HG03108 (cell line): ENCODE measurements around the gene OR52N1.
A peak's percentile ranks its signal among the peaks of the same experiment; 100 is the strongest.

Experiments
- ATAC-seq: cut with Tn5 transposase; IDR thresholded peaks from one replicate; pipeline ENCODE4 v1.9.1; 2021; ENCODE audit warnings: moderate library complexity; ENCODE audit not compliant: unreplicated experiment

The OR52N1 gene

DNA sequence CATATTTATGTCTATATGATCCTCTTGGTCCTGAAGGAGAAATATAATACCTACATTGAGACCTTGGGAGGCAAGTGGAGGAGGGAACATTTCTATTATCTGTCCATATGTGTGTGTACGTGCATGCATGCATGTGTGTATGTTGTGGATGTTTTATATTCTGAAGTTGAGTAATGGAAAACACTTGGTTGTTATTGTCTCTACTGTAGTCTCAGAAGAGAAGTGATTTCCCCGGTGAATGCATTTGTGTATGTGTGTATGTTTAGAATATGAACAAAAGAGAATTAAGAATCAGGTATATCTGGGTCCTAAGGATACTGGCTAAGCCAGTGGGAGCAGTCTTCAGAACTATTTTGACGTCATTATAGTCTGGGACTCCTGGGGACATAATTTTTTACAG, at the start of gene OR52N1:
TSS of gene OR52N1 (minus strand) at position 101 of the 400 bp plus-strand sequence. CDS start 2,449 bp downstream, outside the sequence.
- no peak for ATAC-seq

DNA sequence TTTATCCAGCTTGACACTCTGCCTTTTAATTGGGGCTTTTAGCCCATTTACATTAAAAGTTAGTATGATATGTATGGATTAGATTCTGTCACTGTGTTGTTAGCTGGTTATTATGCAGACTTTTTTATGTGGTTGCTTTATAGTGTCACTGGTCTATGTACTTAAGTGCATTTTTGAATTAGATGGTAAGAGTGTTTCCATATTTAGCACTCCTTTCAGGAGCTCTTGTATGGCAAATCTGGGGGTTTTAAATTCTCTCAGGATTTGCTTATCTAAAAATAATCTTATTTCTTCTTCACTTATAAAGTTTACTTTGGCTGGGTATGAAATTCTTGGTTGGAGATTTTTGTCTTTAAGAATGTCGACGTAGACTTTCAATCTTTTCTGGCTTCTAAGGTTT, 46.6 kb upstream of the OR52N1 start:
- no peak for ATAC-seq

DNA sequence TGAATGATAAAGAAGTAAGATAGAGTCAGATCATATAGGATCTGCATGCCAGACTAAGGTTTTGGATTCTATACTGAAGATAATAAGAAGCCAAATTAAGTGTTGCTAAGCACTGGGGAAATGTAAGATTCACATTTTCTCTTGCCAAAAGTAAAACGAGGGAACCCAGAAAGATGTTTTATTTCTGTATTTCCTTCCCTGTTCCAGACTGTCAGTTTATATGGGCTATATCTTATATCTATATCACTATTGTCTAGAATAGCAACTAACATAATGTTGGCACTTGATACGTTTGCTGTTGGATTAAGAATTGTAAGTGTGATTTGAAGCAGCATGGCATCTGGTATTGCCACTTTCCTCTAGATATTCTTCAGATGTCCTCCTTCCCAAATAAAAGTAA, 42.4 kb upstream of the OR52N1 start:
- no peak for ATAC-seq

DNA sequence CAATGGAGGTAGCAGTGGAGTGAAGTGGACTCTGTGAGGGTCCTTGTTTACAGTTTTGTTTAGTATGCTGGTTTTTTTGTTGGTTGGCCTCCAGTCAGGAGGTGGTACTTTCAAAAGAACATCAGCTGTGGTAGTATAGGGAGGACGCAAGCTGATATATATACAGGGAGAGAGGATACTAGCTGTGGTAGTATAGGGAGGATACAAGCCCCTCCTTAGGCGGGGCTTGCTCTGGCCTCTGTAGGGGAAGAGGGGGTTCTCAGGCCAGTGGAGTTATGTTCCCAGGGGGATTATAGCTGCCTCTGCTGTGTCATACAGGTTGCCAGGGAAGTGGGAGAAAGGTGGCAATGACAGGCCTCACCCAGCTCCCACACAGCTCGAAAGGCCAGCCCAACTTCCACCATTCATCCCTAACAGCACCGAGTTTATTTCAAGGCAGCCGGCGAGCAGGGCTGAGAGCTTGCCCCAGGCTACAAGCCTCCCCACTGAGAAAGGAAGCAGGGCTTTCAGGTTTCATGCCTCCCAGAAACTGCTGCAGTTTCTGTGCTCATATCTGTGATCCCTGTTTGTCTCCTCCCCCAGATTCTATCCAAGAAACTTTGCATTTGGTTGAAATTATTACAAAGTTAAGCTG, 40.2 kb upstream of the OR52N1 start:
- no peak for ATAC-seq

DNA sequence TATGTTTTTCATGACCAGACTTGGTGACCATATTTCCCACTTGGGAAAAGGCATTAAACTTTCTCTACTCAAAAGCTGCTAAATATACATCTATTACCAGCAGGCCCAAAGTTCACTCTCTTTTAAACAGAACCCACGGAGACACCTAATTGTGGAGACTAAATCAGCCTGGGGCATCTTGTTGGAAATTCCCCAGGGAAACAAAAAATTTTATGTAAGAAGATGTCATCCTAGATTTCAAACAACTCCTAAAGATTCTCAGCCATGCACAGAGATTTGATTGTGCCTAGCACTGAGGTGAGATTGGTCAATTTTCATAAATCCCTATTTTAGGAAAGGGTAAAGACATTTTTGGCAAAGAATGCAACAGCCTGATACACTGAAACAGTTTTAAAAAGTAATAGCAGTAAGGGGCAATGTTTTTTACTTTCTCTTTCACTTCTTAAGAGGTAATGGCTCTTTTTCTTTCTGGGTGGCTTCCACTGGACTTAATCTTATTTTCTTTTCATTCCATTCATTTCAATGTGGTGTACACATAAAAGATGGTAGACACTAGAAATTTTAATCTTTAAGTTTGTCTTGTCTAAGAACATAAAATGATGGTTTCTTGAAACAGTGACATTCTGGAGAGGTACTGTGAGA, 27.3 kb upstream of the OR52N1 start:
- ATAC-seq: no peak

DNA sequence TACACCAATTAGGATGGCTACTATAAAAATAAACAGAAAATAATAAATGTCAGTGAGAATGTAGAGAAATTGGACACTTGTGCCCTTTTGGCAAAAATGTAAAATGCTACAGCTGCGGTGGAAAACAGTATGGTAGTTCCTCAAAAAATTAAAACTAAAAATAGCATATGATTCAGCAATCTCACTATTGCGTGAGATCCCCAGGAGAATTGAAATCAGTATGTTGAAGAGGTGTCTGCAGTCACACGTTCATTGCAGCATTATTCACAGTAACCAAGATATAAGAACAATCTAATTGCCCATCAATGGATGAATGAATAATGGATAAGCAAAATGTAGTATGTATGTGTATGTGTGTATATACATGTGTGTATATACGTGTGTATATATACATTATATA, 24.5 kb upstream of the OR52N1 start:
- ATAC-seq: no peak

DNA sequence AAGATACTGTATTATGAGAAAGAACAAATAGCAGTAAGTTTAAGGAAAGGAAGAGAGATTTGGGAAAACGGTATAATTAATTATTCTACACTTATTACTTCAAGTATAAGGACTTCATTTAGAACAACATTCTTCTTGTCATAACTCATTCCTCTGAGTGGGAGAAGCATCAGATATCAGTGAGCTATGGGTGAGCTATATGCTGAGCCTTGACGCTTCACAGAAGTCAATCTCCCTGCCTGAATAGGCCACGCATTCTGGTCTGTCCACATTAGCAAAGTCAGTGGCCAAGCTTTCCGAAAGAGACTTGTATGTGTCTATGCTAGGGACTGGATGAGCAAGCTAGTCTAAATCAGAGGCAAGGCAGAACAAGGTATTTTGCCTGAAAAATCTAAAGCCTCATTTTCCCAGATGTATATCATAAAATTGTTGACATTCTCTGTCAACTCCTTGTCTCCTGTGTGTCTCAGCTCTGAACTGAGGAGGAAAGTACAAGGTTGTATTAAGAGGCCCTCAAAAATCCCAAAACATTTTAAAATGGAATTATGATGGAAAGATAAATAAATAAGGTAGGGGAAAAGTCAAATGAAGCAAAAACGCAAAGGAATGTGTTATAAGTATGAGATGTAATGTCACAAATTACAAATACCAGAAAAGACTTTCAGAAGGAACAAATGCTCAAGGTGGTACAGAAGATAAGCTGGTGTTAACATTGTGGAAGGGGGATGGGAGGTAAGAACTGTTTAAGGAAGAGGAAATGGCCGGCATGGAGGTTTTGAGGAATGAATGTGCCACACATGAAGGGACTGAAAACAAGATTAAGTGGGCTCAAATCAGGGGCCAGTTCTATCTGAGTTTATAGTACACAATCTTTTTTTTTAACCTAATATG, 19.1 kb upstream of the OR52N1 start:
- ATAC-seq: no peak

DNA sequence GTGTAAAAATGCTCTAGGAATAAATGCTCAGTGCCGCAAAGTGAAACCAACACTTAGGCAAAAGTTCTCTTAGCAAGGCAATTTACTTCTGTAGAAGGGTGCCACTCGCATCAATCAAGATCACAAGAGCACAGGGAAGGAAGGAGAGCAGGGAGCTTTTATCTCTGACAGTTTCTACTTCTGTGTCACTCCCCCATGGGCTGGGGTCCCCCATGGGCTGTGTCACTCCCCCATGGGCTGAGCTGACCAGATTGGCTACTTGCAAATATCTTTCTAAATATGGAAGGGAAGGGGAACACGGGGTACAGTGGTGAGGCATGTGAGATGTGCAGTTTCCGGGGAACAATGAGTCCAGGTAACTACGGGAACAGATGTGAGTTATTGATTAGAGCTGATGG, 18.1 kb upstream of the OR52N1 start:
- peak; percentile 24 for ATAC-seq

DNA sequence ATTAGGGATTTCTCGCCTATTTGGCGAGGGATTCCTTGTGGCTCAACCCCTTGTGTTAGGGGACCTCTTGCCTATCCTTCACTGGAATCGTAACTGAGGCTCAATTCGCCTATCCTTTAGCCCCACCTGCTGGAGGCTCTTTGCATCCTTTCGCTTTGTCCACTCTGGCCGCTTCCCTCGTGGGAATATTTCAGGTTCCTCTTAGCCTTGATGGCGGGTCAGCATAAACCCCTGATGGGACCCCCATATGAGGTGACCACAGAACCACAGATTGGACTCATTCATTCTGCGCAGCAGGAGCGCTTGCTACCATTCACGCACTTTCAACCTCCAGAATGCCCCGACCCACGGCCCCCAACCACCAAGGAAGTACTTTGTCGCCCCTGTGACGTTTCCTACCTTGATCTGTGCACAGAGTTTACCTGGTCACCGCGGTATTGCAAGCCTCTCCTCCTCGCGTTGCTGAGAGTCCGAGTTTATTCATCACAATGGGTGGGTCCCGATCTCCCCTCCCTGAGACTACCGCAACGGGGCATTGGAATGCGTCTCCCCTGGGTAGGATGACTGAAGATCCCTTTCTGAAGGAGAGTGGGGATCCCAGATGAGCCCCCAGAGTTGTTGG, 17.5 kb upstream of the OR52N1 start, which contains the start of gene OR52N2:
TSS of gene OR52N2 (plus strand) at position 425 of the 622 bp plus-strand sequence. CDS start 11,412 bp downstream, outside the sequence.
- ATAC-seq: peak; percentile 89

DNA sequence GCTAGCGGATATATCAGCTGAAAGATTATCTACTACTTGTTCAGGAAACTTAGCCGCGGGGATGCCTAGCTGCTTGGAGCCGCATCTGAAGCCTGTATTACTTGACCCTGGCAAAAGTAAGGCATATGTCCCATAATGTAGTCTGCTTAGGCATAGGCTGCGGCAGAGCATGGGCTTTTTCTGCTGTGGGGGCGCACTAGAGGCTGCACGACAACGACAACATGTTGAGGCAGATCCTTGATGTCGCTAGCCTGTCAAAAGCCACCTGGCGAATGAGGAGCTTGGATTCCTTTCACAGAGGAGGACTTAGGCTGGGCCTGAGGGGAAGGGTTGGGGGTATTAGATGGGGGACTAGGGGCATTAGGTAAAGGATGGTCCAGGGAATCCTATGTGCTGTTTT, 16.5 kb upstream of the OR52N1 start:
- ATAC-seq: no peak

DNA sequence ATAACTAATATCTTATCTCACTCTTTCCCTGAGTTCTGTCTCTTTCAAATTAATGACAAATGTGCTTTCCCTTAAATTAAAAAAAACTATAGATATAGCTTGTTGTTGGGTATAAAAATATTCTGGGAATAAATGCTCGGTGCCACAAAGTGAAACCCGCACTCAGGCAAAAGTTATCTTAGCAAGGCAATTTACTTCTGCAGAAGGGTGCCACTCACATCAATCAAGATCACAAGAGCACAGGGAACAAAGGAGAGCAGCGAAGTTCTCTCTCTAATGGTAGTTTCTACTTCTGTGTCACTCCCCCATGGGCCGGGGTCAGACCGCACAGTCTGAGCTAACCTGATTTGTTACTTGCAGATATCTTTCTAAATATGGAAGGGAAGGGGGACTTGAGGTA, 12.9 kb upstream of the OR52N1 start:
- no peak for ATAC-seq

DNA sequence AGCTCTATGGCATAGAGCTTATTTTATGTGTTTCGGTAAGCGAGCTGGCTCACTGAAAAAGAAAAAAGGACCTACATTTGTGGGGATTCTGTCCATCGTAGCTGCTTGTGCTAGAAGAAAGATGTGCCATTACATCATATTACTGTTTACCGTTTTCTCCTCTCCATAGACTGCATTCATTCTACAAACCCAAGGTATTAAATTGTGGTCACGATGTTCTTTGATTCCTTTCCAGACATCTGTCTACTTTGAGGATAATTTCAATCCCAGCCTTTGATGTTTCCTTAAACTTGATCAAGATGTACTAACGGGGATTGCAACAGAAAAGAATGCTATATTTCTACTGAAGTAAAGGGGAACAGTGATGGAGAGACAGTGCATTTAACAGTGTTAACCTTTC, 5.5 kb upstream of the OR52N1 start:
- ATAC-seq: no peak

DNA sequence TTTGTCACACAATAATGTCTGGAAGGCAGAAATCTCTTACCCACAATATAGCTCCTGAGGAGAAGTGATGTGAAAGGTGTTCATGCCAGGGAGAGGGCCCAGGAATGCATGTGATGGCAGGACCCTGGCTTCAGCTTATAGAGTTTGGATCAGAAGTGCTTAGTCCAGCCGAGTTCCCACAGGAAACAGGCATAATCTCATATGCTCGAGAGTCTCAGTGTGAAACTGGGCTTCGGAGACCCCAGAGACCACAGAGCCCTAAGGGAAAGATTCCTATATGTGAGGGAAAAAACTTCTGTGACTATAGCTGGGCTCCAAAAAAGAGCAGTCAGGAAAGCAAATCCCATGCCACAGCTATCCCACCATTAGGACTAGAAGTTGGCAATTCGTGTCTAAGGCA, 7.8 kb downstream of the OR52N1 start, which contains the start of gene OR52N5:
TSS of gene OR52N5 (minus strand) at position 101 of the 400 bp plus-strand sequence. CDS start 4,721 bp downstream, outside the sequence.
- no peak for ATAC-seq

DNA sequence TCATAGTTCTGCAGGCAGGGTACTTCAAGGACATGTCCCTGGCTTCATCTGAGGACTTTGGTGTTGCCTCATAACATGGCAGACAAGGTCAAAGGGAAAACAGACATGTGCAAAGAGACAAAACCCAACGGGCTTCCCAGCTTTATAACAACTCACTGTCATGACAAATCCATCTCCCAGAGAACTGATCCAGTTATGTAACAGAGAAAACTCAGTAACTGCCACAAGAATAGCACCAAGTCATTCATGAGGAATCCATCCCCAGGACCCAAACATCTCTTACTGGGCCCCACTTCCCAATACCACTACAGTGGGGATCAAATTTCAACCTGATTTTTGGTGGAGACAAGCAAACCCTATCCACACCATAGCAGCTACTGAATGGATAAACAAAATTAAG, 24.0 kb downstream of the OR52N1 start:
- ATAC-seq: no peak

DNA sequence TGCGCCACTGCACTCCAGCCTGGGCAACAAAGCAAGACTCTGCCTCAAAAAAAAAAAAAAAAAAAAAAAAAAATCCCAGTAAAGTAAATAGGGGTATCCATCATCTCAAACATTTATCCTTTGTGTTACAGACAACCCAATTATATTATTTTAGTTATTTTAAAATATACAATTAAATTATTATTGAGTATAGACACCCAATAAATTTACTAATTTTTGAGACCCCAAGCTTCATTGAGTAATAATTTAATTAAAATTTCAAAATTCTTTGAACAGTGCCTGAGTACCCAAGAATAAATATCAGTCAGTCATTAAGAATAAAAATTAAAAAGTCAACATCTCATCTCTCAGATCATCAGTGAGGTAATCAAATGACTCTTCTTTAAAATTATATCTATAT, 37.1 kb downstream of the OR52N1 start, which contains the start of gene OR52N4:
TSS of gene OR52N4 (plus strand) at position 301 of the 400 bp plus-strand sequence. CDS start 498 bp downstream, outside the sequence.
- ATAC-seq: no peak

DNA sequence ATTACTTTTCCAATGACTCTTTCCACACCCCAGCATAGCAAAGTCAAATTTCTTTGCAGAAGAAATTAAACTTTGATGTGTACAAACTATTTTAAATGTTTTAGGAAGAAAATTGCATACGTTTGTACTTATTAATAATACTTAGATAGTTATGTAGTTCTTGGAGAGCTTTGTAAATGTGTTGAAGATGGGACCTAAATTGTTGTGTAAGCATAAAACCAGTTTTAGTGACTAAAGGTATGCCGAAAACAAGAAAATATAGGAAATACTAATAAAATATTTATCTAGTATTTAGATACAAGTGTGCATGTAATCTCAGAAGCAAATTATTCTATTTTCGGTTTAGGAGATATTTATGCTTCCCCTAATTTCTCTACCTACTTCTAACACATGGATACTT, 41.2 kb downstream of the OR52N1 start:
- ATAC-seq: no peak

DNA sequence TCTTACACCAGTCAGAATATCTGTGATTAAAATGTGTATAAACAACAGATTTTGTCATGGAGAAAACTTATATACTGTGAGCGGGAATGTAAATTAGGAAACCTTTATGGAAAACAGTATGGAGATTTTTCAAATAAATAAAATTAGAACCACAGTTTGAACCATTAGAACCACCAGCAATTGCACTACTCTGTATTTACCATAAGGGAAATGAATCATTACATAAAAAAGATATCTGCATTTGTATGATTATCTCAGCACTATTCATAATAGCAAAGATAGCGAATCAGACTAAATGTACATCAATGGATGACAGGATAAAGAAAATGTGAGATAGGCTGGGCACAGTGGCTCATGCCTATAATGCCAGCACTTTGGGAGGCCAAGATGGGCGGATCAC, 44.5 kb downstream of the OR52N1 start:
- ATAC-seq: no peak

DNA sequence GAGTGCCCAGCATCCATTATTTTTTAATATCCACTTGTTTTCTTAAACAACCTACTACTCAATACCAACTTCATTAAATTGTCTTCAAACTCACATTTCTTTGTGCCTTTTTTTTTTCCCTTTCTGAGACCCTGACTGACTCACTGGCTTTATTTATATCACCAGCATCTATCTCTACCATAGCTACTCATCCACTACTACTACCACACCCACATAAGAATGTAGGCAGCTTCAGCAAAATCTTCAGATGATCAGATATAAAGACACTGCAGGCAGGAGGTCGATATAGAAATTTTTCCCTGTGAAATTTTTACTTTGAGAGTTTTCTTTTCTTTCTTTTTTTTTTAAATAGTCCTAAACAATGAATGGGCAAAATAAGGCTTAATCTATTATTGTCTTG, 52.6 kb downstream of the OR52N1 start:
- ATAC-seq: no peak

DNA sequence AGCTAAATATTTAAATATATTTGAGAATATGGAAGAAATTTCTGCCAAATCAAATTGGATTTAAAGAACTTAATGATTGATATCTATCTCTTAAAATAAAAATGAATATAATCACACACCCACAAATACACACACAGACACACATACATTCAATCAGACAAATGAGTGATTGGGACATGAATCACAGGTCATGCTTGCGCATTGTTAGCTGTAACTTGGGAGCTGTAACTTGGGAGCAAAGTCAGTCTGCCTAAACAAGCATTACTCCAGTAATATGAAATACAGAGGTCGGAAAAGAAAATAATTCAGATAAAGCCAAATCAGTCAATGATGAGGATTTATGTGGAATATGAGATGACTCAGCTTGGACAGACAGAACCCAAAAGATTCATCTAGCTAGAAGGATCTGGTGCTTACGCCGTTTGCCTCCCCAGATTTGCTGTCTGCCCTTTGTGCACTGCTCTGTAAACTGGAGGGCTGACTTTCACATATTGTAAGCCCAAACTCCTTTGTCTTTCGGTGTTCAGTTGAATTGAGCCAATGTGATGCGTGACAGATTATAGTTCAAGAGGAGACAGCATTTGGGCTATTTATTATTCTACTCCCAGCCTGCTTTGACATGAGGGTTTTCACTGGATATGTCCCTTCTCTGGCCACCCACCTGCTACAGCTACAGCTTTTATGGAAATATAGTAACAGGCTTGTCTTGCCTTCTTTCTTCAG, 53.2 kb downstream of the OR52N1 start:
- ATAC-seq: no peak

DNA sequence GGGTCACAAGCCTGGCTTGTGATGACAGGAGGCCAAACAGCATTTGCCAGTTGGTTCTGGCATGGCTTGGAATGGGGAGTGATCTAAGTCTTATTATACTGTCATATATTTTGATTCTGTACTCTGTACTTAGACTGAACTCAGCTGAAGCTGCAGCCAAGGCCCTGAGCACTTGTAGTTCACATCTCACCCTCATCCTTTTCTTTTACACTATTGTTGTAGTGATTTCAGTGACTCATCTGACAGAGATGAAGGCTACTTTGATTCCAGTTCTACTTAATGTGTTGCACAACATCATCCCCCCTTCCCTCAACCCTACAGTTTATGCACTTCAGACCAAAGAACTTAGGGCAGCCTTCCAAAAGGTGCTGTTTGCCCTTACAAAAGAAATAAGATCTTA, 54.0 kb downstream of the OR52N1 start:
- ATAC-seq: no peak
